Mesendoderm (in vitro differentiated cells): ENCODE measurements around the gene ARR3.
"Not testable (repeated sequence)": the region's sequence is repeated elsewhere in the genome, so short reads cannot be mapped to it uniquely, and the experiment has no call there.

Experiments
- DNase-seq: peaks from one replicate; pipeline ENCODE4 v3.0.0; 2013
- H2AK5ac ChIP-seq: 2 replicates; pipeline ENCODE4 v1.6.1; 2013; ENCODE audit warnings: low read length, inconsistent platforms
- H2BK120ac ChIP-seq: 2 replicates; pipeline ENCODE4 v1.6.1; 2013; ENCODE audit warnings: low read depth, mild to moderate bottlenecking, low read length, moderate library complexity, mixed read lengths
- H2BK15ac ChIP-seq: replicated peaks from 2 replicates; pipeline ENCODE4 v1.6.1; 2013; ENCODE audit warnings: low read depth, mild to moderate bottlenecking, moderate library complexity
- H2BK5ac ChIP-seq: 2 replicates; pipeline ENCODE4 v1.6.1; 2013; ENCODE audit warnings: low read length, inconsistent platforms
- H3K18ac ChIP-seq: 2 replicates; pipeline ENCODE4 v1.6.1; 2013; ENCODE audit warnings: mild to moderate bottlenecking, low read length, mixed read lengths
- H3K23ac ChIP-seq: one replicate; pipeline ENCODE4 v1.6.1; 2013; ENCODE audit warnings: low read length
- H3K27ac ChIP-seq: 2 replicates; pipeline ENCODE4 v1.5.1; 2013; ENCODE audit warnings: low read depth, mild to moderate bottlenecking, inconsistent platforms, low read length, moderate library complexity
- H3K27me3 ChIP-seq: 2 replicates; pipeline ENCODE4 v1.6.1; 2013; ENCODE audit warnings: low read length, control low read depth, mild to moderate bottlenecking, inconsistent platforms; ENCODE audit not compliant: insufficient read depth, poor library complexity
- H3K36me3 ChIP-seq: 2 replicates; pipeline ENCODE4 v1.6.1; 2013; ENCODE audit warnings: low read length, inconsistent platforms; ENCODE audit not compliant: control insufficient read depth, insufficient read depth
- H3K4ac ChIP-seq: one replicate; pipeline ENCODE4 v1.6.1; 2013; ENCODE audit warnings: low read depth, mild to moderate bottlenecking, low read length, moderate library complexity
- H3K4me1 ChIP-seq: 2 replicates; pipeline ENCODE4 v1.6.1; 2013; ENCODE audit warnings: low read depth, low read length, inconsistent platforms; ENCODE audit not compliant: control insufficient read depth
- H3K4me2 ChIP-seq: 2 replicates; pipeline ENCODE4 v1.6.1; 2013; ENCODE audit warnings: low read length
- H3K4me3 ChIP-seq: 2 replicates; pipeline ENCODE4 v1.5.1; 2013; ENCODE audit warnings: mild to moderate bottlenecking, low read length
- H3K56ac ChIP-seq: one replicate; pipeline ENCODE4 v1.6.1; 2013; ENCODE audit warnings: low read length
- H3K79me1 ChIP-seq: 2 replicates; pipeline ENCODE4 v1.6.1; 2013; ENCODE audit warnings: low read length, inconsistent platforms
- H3K79me2 ChIP-seq: 2 replicates; pipeline ENCODE4 v1.6.1; 2013; ENCODE audit warnings: mild to moderate bottlenecking, low read length; ENCODE audit not compliant: control insufficient read depth, insufficient read depth
- H3K9ac ChIP-seq: 2 replicates; pipeline ENCODE4 v1.6.1; 2013; ENCODE audit warnings: low read length, inconsistent platforms
- H4K5ac ChIP-seq: one replicate; pipeline ENCODE4 v1.6.1; 2013; ENCODE audit warnings: low read length
- H4K8ac ChIP-seq: one replicate; pipeline ENCODE4 v1.6.1; 2013; ENCODE audit warnings: low read depth, mild to moderate bottlenecking, control low read depth, low read length, moderate library complexity
- WGBS: extraction: QIAGEN DNeasy Blood & Tissue Kit; methylation state at CpG from one replicate; pipeline ENCODE4 v1.1.7; 2013; ENCODE audit warnings: low lambda C conversion rate, missing lambda C conversion rate; ENCODE audit not compliant: insufficient coverage; ENCODE audit errors: extremely low coverage; 5-methylcytosine and 5-hydroxymethylcytosine counted together

Gene ARR3

GRCh38 chrX:70301716-70302115 lies 33.6 kb downstream of the ARR3 start:
- no peak overlapping the region for H3K4ac ChIP-seq
- H3K27me3 ChIP-seq: no peaks in the 10 kb centered on the region
- no peak overlapping the region for H3K9ac ChIP-seq
- H3K4me2 ChIP-seq: no peak overlapping the region
- H2BK5ac ChIP-seq: no peak overlapping the region
- H3K18ac ChIP-seq: no peak overlapping the region
- no peak overlapping the region for H3K23ac ChIP-seq
- no peak overlapping the region for H2BK120ac ChIP-seq
- no peaks in the 10 kb centered on the region for H3K79me2 ChIP-seq
- no peaks in the 10 kb centered on the region for H3K79me1 ChIP-seq
- no peak overlapping the region for H2BK15ac ChIP-seq
- no CpG with 5 or more reads among the region's 3 CpGs for WGBS
- H4K5ac ChIP-seq: no peak overlapping the region
- no peak overlapping the region for H3K27ac ChIP-seq
- H3K36me3 ChIP-seq: no peaks in the 10 kb centered on the region
- no peaks in the 10 kb centered on the region for H3K4me1 ChIP-seq
- no peak overlapping the region for H2AK5ac ChIP-seq
- H4K8ac ChIP-seq: no peak overlapping the region
- H3K4me3 ChIP-seq: no peak overlapping the region
- DNase-seq: peak; percentile 0
- no peak overlapping the region for H3K56ac ChIP-seq

GRCh38 chrX:70313503-70313902 lies 45.4 kb downstream of the ARR3 start:
- no peak overlapping the region for H2BK15ac ChIP-seq
- H3K9ac ChIP-seq: no peak overlapping the region
- DNase-seq: no peak
- H2BK120ac ChIP-seq: no peak overlapping the region
- no peaks in the 10 kb centered on the region for H3K4me1 ChIP-seq
- H3K79me1 ChIP-seq: no peaks in the 10 kb centered on the region
- no peak overlapping the region for H3K18ac ChIP-seq
- H3K4ac ChIP-seq: no peak overlapping the region
- H3K27ac ChIP-seq: no peak overlapping the region
- no peak overlapping the region for H3K4me2 ChIP-seq
- H4K5ac ChIP-seq: no peak overlapping the region
- WGBS: no CpG with 5 or more reads among the region's 1 CpG
- no peak overlapping the region for H3K23ac ChIP-seq
- H3K27me3 ChIP-seq: no peaks in the 10 kb centered on the region
- no peak overlapping the region for H2AK5ac ChIP-seq
- no peaks in the 10 kb centered on the region for H3K79me2 ChIP-seq
- no peak overlapping the region for H2BK5ac ChIP-seq
- no peak overlapping the region for H3K56ac ChIP-seq
- no peak overlapping the region for H4K8ac ChIP-seq
- H3K4me3 ChIP-seq: no peak overlapping the region
- H3K36me3 ChIP-seq: no peaks in the 10 kb centered on the region

GRCh38 chrX:70322784-70323183 lies 54.6 kb downstream of the ARR3 start:
- H3K27ac ChIP-seq: no peak overlapping the region
- H3K23ac ChIP-seq: no peak overlapping the region
- H3K9ac ChIP-seq: no peak overlapping the region
- H3K79me2 ChIP-seq: no peaks in the 10 kb centered on the region
- no peaks in the 10 kb centered on the region for H3K4me1 ChIP-seq
- no peak overlapping the region for H3K18ac ChIP-seq
- H2BK5ac ChIP-seq: no peak overlapping the region
- H3K79me1 ChIP-seq: no peaks in the 10 kb centered on the region
- no peaks in the 10 kb centered on the region for H3K36me3 ChIP-seq
- peak; percentile 8 for DNase-seq
- H2AK5ac ChIP-seq: no peak overlapping the region
- H3K4ac ChIP-seq: no peak overlapping the region
- H4K5ac ChIP-seq: no peak overlapping the region
- no peak overlapping the region for H3K4me3 ChIP-seq
- H3K27me3 ChIP-seq: no peaks in the 10 kb centered on the region
- no peak overlapping the region for H2BK15ac ChIP-seq
- H3K56ac ChIP-seq: no peak overlapping the region
- H2BK120ac ChIP-seq: no peak overlapping the region
- no peak overlapping the region for H4K8ac ChIP-seq
- H3K4me2 ChIP-seq: no peak overlapping the region
- WGBS: no CpG with 5 or more reads among the region's 4 CpGs

GRCh38 chrX:70323628-70324027 lies 55.5 kb downstream of the ARR3 start:
- not testable (repeated sequence) for H3K27ac ChIP-seq, H2BK15ac ChIP-seq, H3K27me3 ChIP-seq, H2BK120ac ChIP-seq, H3K79me2 ChIP-seq, H3K36me3 ChIP-seq, H3K4me1 ChIP-seq, H3K18ac ChIP-seq, H3K79me1 ChIP-seq, H3K56ac ChIP-seq, H2AK5ac ChIP-seq, DNase-seq, H3K4ac ChIP-seq, H3K23ac ChIP-seq, H3K9ac ChIP-seq, H2BK5ac ChIP-seq, H3K4me2 ChIP-seq, H3K4me3 ChIP-seq, H4K8ac ChIP-seq, H4K5ac ChIP-seq
- no CpG with 5 or more reads among the region's 6 CpGs for WGBS

GRCh38 chrX:70324326-70324725 lies 56.2 kb downstream of the ARR3 start:
- H3K56ac ChIP-seq: no peak overlapping the region
- no peak overlapping the region for H3K18ac ChIP-seq
- no peaks in the 10 kb centered on the region for H3K36me3 ChIP-seq
- H3K23ac ChIP-seq: no peak overlapping the region
- no peak overlapping the region for H3K27ac ChIP-seq
- no peak overlapping the region for H3K4me3 ChIP-seq
- no peak overlapping the region for H2BK15ac ChIP-seq
- DNase-seq: no peak
- no peaks in the 10 kb centered on the region for H3K4me1 ChIP-seq
- H4K8ac ChIP-seq: no peak overlapping the region
- H3K79me1 ChIP-seq: no peaks in the 10 kb centered on the region
- H3K27me3 ChIP-seq: no peaks in the 10 kb centered on the region
- no peak overlapping the region for H2BK120ac ChIP-seq
- H3K9ac ChIP-seq: no peak overlapping the region
- H3K4me2 ChIP-seq: no peak overlapping the region
- H2BK5ac ChIP-seq: no peak overlapping the region
- no peaks in the 10 kb centered on the region for H3K79me2 ChIP-seq
- H4K5ac ChIP-seq: no peak overlapping the region
- no peak overlapping the region for H3K4ac ChIP-seq
- WGBS: no CpG with 5 or more reads among the region's 2 CpGs
- no peak overlapping the region for H2AK5ac ChIP-seq

GRCh38 chrX:70331161-70331560 lies 63.0 kb downstream of the ARR3 start:
- H3K18ac ChIP-seq: no peak overlapping the region
- H3K27me3 ChIP-seq: no peaks in the 10 kb centered on the region
- no peak overlapping the region for H3K23ac ChIP-seq
- no peak overlapping the region for H3K9ac ChIP-seq
- no peaks in the 10 kb centered on the region for H3K79me2 ChIP-seq
- H2AK5ac ChIP-seq: no peak overlapping the region
- H3K4me1 ChIP-seq: no peaks in the 10 kb centered on the region
- no peaks in the 10 kb centered on the region for H3K36me3 ChIP-seq
- no peak overlapping the region for H3K4me2 ChIP-seq
- no peak overlapping the region for H2BK5ac ChIP-seq
- no peaks in the 10 kb centered on the region for H3K79me1 ChIP-seq
- no peak overlapping the region for H3K4me3 ChIP-seq
- no CpG with 5 or more reads among the region's 1 CpG for WGBS
- no peak overlapping the region for H2BK120ac ChIP-seq
- H3K4ac ChIP-seq: no peak overlapping the region
- H3K27ac ChIP-seq: no peak overlapping the region
- no peak overlapping the region for H3K56ac ChIP-seq
- H4K5ac ChIP-seq: no peak overlapping the region
- no peak overlapping the region for H2BK15ac ChIP-seq
- no peak overlapping the region for H4K8ac ChIP-seq
- no peak for DNase-seq
